NB4 (cell line): ENCODE results near the gene NEUROG1.

Experiments used
- DNase-seq: peaks from one replicate; pipeline ENCODE4 v3.0.0; 2010; ENCODE audit warnings: low read depth
- H3K4me3 ChIP-seq: one replicate; pipeline ENCODE4 v1.5.1; 2011; ENCODE audit warnings: mild to moderate bottlenecking, low read depth, low read length, moderate library complexity
- MYC ChIP-seq: IDR thresholded peaks from 2 replicates; pipeline ENCODE4 v1.6.1; 2011; ENCODE audit warnings: low read depth, low read length
- POLR2A ChIP-seq: IDR thresholded peaks from 2 replicates; pipeline ENCODE4 v1.6.1; 2011; ENCODE audit warnings: mild to moderate bottlenecking; ENCODE audit not compliant: insufficient read length; ENCODE audit errors: extremely low read depth
- TF ChIP-seq, protein P1 (sequence below): IDR thresholded peaks from one replicate; pipeline ENCODE4 v1.5.1; 2012; ENCODE audit warnings: low read depth, low read length
- TF ChIP-seq, protein P2 (sequence below): IDR thresholded peaks from 2 replicates; pipeline ENCODE4 v1.6.1; 2011; ENCODE audit warnings: low read depth, low read length

Gene NEUROG1

DNA sequence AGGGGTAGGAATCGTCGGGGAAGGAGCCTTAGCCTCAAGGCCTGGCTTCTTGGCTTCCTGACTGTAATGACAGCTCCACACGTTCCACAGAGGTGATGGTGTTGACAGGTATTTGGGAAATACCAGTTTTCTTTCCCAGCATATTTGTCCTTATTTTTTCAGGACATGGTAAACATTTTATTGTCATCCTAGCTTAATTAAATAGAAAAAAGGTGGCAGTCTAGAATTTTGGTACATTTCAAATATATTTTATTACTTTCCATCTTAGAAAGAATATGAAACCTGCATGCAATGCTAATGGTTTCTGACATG, 34.6 kb upstream of the NEUROG1 start:
- no peak overlapping the region for H3K4me3 ChIP-seq
- TF ChIP-seq, protein P1, sequence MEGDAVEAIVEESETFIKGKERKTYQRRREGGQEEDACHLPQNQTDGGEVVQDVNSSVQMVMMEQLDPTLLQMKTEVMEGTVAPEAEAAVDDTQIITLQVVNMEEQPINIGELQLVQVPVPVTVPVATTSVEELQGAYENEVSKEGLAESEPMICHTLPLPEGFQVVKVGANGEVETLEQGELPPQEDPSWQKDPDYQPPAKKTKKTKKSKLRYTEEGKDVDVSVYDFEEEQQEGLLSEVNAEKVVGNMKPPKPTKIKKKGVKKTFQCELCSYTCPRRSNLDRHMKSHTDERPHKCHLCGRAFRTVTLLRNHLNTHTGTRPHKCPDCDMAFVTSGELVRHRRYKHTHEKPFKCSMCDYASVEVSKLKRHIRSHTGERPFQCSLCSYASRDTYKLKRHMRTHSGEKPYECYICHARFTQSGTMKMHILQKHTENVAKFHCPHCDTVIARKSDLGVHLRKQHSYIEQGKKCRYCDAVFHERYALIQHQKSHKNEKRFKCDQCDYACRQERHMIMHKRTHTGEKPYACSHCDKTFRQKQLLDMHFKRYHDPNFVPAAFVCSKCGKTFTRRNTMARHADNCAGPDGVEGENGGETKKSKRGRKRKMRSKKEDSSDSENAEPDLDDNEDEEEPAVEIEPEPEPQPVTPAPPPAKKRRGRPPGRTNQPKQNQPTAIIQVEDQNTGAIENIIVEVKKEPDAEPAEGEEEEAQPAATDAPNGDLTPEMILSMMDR, result no peak
- TF ChIP-seq, protein P2, sequence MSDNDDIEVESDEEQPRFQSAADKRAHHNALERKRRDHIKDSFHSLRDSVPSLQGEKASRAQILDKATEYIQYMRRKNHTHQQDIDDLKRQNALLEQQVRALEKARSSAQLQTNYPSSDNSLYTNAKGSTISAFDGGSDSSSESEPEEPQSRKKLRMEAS, result no peak
- no peak for TF ChIP-seq POLR2A
- TF ChIP-seq MYC, result no peak
- DNase-seq, result no peak

DNA sequence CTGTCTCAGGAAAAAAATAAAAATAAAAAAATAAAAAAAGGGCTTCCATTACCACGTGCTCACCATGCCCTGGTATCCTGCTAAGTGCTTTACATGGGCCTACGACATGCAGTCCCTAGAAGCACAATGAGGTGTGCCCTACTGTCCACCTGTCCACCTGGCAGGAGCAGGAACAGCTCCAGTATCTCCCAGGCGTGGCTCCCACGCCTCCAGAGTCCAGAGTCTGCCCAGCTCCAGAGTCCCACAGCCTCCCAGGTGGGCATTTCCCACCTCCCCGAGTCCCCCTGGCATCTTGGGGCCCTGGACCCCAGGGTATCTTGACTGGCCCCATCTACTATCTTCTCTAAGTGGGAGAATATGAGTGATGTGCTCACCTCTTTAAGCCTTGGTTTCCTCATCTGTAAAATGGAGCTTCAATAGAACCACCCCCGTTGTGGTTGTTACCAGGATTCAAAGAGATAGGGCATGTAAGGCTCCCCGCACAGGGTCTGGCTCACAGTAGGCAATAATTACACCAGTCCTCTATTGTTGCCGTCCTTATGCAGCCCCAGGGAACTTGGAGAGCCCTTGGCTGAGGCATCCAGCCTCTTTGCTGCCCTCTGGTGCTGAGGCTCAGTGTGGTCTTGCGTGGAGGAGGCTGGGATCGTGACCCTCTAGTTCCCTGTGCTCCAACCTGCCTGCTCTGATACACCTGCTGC, 34.1 kb upstream of the NEUROG1 start:
- TF ChIP-seq, protein P1, result peak; percentile 71
- TF ChIP-seq, protein P2, result no peak
- no peak overlapping the region for H3K4me3 ChIP-seq
- peak; percentile 64 for DNase-seq

DNA sequence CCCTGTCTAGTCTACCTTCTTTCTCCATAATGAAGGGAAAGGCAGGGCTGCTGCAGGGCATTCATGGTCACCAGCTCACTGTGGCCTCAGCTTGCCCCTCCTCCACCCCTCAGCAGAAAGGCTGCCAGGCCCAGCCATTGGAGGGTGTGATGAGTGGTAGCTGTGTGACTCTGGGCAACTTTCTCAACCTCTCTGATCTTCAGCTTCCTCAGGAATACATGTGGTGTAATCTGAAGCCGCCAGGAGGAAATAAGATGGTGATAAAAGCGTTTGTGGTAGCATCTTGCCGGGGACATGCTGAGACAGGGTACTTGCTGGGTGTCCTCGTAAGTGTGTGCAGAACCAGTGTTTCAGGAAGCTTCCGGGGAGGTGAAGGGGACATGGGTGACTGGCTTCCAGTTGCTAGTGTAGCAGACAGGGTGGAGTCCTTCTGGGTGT, 33.2 kb upstream of the NEUROG1 start:
- no peak for DNase-seq
- no peak overlapping the region for H3K4me3 ChIP-seq
- TF ChIP-seq, protein P1, result no peak
- TF ChIP-seq MYC (no peak), POLR2A (no peak)
- TF ChIP-seq, protein P2, result no peak

DNA sequence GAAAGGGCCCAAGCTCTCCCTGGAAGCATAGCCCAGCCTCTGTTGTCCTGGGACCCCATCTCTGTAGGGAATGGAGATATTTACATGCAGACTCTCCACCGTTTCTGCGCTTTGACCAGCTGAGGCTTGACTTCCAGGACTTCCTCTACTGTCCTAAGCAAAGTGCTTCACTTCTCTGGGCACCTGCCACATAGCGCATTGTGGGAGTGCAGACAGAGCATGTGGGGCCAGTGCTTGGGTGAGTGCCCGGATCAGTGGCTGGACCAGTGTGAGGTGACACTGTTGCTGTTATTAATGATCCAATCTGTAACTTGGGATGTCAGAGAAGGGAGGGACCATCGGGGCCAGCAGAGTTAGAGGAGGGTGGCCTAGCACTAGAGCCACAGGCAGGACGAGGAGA, 32.5 kb upstream of the NEUROG1 start:
- TF ChIP-seq MYC (no peak), POLR2A (no peak)
- TF ChIP-seq, protein P1, result no peak
- TF ChIP-seq, protein P2, result no peak
- H3K4me3 ChIP-seq, result no peak overlapping the region
- no peak for DNase-seq

DNA sequence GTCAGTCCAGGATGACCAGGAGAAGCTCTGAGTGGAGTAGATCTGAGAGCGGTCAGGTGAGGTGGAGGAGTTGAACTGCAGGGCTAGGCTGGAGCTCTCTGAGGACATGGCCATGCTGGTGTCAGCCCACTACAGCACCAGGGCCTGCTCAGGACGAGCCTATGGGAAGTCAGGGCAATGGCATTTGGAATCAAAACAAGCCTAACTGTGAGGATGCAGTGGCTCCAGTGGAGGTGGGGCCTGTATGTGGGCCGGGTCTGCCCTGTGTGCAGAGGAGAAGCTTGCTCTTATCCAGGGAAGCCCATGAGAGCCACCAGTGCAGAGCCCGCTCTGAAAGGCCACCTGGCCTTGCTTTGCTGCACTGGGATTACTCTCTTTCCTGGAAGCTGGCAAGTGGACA, 31.9 kb upstream of the NEUROG1 start:
- H3K4me3 ChIP-seq, result no peak overlapping the region
- TF ChIP-seq, protein P2, result no peak
- TF ChIP-seq, protein P1, result no peak
- TF ChIP-seq MYC (no peak), POLR2A (no peak)
- no peak for DNase-seq
